IMR-90 (cell line): Measurements from ENCODE around the gene NOXA1. TPM values are rescaled to one million over a fixed set of nuclear protein-coding genes. Genes with fewer than 3 reads are reported as not detected.
A peak's percentile ranks its signal among the peaks of the same experiment; 100 is the strongest.

Experiments
- ATAC-seq: fragments of 200-7000 bp; cut with Tn5 transposase; 2 replicates; pipeline ENCODE4 v1.9.1; 2020; ENCODE audit warnings: low read depth, mild to moderate bottlenecking, moderate library complexity
- BruUV-seq: library from RNA; stranded (reverse); fragments of 400-500 nt; replicated peaks from 2 replicates; lab custom pipeline; 2021; lab: Mats Ljungman, UMichigan
- CTCF ChIA-PET: fragments of 300-600 bp; formaldehyde crosslinking; extraction: SDS; loops from one replicate; lab custom pipeline; 2021; ENCODE audit warnings: antibody characterized with exemption; lab: Yijun Ruan, JAX
- POLR2A ChIA-PET: fragments of 300-600 bp; sonication (Branson Sonifier 250); formaldehyde crosslinking; loops from one replicate; lab custom pipeline; 2022; ENCODE audit warnings: antibody characterized with exemption; ENCODE audit not compliant: unreplicated experiment; lab: Charles Lee
- DNase-seq: peaks from one replicate; pipeline ENCODE4 v3.0.0; 2013
- H2AFZ ChIP-seq: replicated peaks from 2 replicates; pipeline ENCODE3; 2013; ENCODE audit warnings: low read length, mild to moderate bottlenecking; ENCODE audit not compliant: poor library complexity
- H2AK5ac ChIP-seq: 2 replicates; pipeline ENCODE4 v1.6.1; 2013; ENCODE audit warnings: low read depth, low read length, inconsistent platforms
- H2AK9ac ChIP-seq: replicated peaks from 2 replicates; pipeline ENCODE3; 2013; ENCODE audit warnings: mild to moderate bottlenecking, low read depth, low read length, moderate library complexity; ENCODE audit not compliant: poor library complexity
- H2BK120ac ChIP-seq: 2 replicates; pipeline ENCODE4 v1.6.1; 2013; ENCODE audit warnings: low read depth, low read length, inconsistent platforms
- H2BK15ac ChIP-seq: 3 replicates; pipeline ENCODE4 v1.6.1; 2013; ENCODE audit warnings: low read depth, low read length, inconsistent platforms
- H2BK20ac ChIP-seq: 2 replicates; pipeline ENCODE4 v1.6.1; 2013; ENCODE audit warnings: low read depth, mild to moderate bottlenecking, inconsistent platforms, low read length, moderate library complexity
- H2BK5ac ChIP-seq: 2 replicates; pipeline ENCODE4 v1.6.1; 2013; ENCODE audit warnings: mild to moderate bottlenecking, low read depth, low read length, inconsistent platforms; ENCODE audit not compliant: poor library complexity, severe bottlenecking
- H3K14ac ChIP-seq: replicated peaks from 2 replicates; pipeline ENCODE4 v1.6.1; 2013; ENCODE audit warnings: low read depth, low read length, inconsistent platforms
- H3K18ac ChIP-seq: 2 replicates; pipeline ENCODE4 v1.6.1; 2013; ENCODE audit warnings: low read depth, low read length, control low read depth
- H3K23ac ChIP-seq: 2 replicates; pipeline ENCODE4 v1.6.1; 2013; ENCODE audit warnings: low read depth, low read length, inconsistent platforms
- H3K27ac ChIP-seq: 2 replicates; pipeline ENCODE4 v1.5.1; 2013; ENCODE audit warnings: mild to moderate bottlenecking, control low read depth, low read length; ENCODE audit not compliant: insufficient read depth
- H3K27me3 ChIP-seq: 2 replicates; pipeline ENCODE4 v1.6.1; 2013; ENCODE audit warnings: low read length; ENCODE audit not compliant: control insufficient read depth, insufficient read depth
- H3K36me3 ChIP-seq: 2 replicates; pipeline ENCODE4 v1.6.1; 2013; ENCODE audit warnings: low read length, mixed read lengths; ENCODE audit not compliant: control insufficient read depth, insufficient read depth
- H3K4ac ChIP-seq: 2 replicates; pipeline ENCODE4 v1.6.1; 2013; ENCODE audit warnings: low read depth, low read length, inconsistent platforms
- H3K4me1 ChIP-seq: 2 replicates; pipeline ENCODE4 v1.6.1; 2013; ENCODE audit warnings: low read length, mixed read lengths; ENCODE audit not compliant: control insufficient read depth, insufficient read depth
- H3K4me2 ChIP-seq: 2 replicates; pipeline ENCODE4 v1.6.1; 2013; ENCODE audit warnings: low read depth, mild to moderate bottlenecking, control low read depth, low read length, moderate library complexity
- H3K4me3 ChIP-seq: 2 replicates; pipeline ENCODE4 v1.5.1; 2013; ENCODE audit warnings: low read depth, mild to moderate bottlenecking, control low read depth, low read length, moderate library complexity; ENCODE audit not compliant: insufficient read depth
- H3K56ac ChIP-seq: 2 replicates; pipeline ENCODE4 v1.6.1; 2013; ENCODE audit warnings: low read length, inconsistent platforms; ENCODE audit not compliant: insufficient read depth; ENCODE audit errors: extremely low read depth
- H3K79me1 ChIP-seq, 2 experiments: 2 replicates each; pipeline ENCODE4 v1.6.1; 2013; ENCODE audit warnings: low read length in 2 of 2, inconsistent platforms in 1 of 2, low read depth in 1 of 2
- H3K9ac ChIP-seq: 2 replicates; pipeline ENCODE4 v1.6.1; 2013; ENCODE audit warnings: low read depth, low read length, control low read depth
- H3K9me1 ChIP-seq: 2 replicates; pipeline ENCODE4 v1.6.1; 2013; ENCODE audit warnings: low read length, inconsistent platforms; ENCODE audit not compliant: insufficient read depth
- H3K9me3 ChIP-seq: 2 replicates; pipeline ENCODE4 v1.6.1; 2013; ENCODE audit warnings: low read length; ENCODE audit not compliant: control insufficient read depth, insufficient read depth
- H4K20me1 ChIP-seq: 2 replicates; pipeline ENCODE4 v1.6.1; 2013; ENCODE audit warnings: low read length, inconsistent platforms; ENCODE audit not compliant: insufficient read depth
- H4K5ac ChIP-seq: 2 replicates; pipeline ENCODE4 v1.6.1; 2013; ENCODE audit warnings: mild to moderate bottlenecking, low read depth, low read length, control low read depth
- H4K8ac ChIP-seq, 2 experiments: 2 replicates each; pipeline ENCODE4 v1.6.1; 2013; ENCODE audit warnings: low read depth in 2 of 2, low read length in 2 of 2, control low read depth in 1 of 2, inconsistent platforms in 1 of 2
- H4K91ac ChIP-seq: 2 replicates; pipeline ENCODE4 v1.6.1; 2013; ENCODE audit warnings: low read depth, low read length, inconsistent platforms; ENCODE audit not compliant: insufficient read depth
- CEBPB ChIP-seq: IDR thresholded peaks from 2 replicates; pipeline ENCODE4 v1.6.1; 2012; ENCODE audit warnings: low read depth, low read length, improper control_type of control experiment
- CHD1 ChIP-seq: IDR thresholded peaks from 2 replicates; pipeline ENCODE4 v1.6.1; 2012; ENCODE audit warnings: low read depth, low read length, improper control_type of control experiment
- MAFK ChIP-seq: IDR thresholded peaks from 2 replicates; pipeline ENCODE4 v1.6.1; 2012; ENCODE audit warnings: low read depth, low read length, improper control_type of control experiment
- MAZ ChIP-seq: IDR thresholded peaks from 2 replicates; pipeline ENCODE4 v1.6.1; 2012; ENCODE audit warnings: low read depth, mild to moderate bottlenecking, low read length, improper control_type of control experiment, moderate library complexity, borderline replicate concordance
- MXI1 ChIP-seq: IDR thresholded peaks from 2 replicates; pipeline ENCODE4 v1.6.1; 2012; ENCODE audit warnings: low read depth, mild to moderate bottlenecking, low read length, moderate library complexity, borderline replicate concordance
- NFE2L2 ChIP-seq: fragments of 150-350 bp; IDR thresholded peaks from 2 replicates; pipeline ENCODE4 v1.6.1; 2016; ENCODE audit warnings: low read depth, mild to moderate bottlenecking, low read length
- POLR2A ChIP-seq: IDR thresholded peaks from 2 replicates; pipeline ENCODE4 v1.6.1; 2012; ENCODE audit warnings: mild to moderate bottlenecking, low read depth, low read length
- RAD21 ChIP-seq: IDR thresholded peaks from 2 replicates; pipeline ENCODE4 v1.6.1; 2012; ENCODE audit warnings: low read length, improper control_type of control experiment
- RCOR1 ChIP-seq: IDR thresholded peaks from 2 replicates; pipeline ENCODE4 v1.6.1; 2012; ENCODE audit warnings: mild to moderate bottlenecking, low read length, improper control_type of control experiment; ENCODE audit not compliant: insufficient replicate concordance
- RFX5 ChIP-seq: IDR thresholded peaks from 2 replicates; pipeline ENCODE4 v1.8.0; 2012; ENCODE audit warnings: low read depth, mild to moderate bottlenecking, low read length, moderate library complexity
- SMC3 ChIP-seq: fragments of 150-350 bp; IDR thresholded peaks from 2 replicates; pipeline ENCODE4 v1.6.1; 2016; ENCODE audit warnings: low read depth, mild to moderate bottlenecking, antibody characterized with exemption, low read length, moderate library complexity
- WGBS, 2 experiments: methylation state at CpG; one replicate each; pipeline versions ENCODE4 v1.1.5 to v1.1.7; 2013; ENCODE audit warnings: missing lambda C conversion rate in 2 of 2; ENCODE audit not compliant: insufficient read length in 1 of 2; ENCODE audit errors: extremely low coverage in 2 of 2; 5-methylcytosine and 5-hydroxymethylcytosine counted together
- dilution Hi-C: fragments of 300-500 bp; cut with HindIII; formaldehyde crosslinking; loops from one replicate; pipeline ENCODE4 v1.14.3; 2018; ENCODE audit warnings: low sequenced_read_pairs; ENCODE audit not compliant: unreplicated experiment
- in situ Hi-C: fragments of 300-500 bp; cut with MboI; formaldehyde crosslinking; loops from 3 replicates; pipeline ENCODE4 v1.14.3; 2019; ENCODE audit warnings: low sequenced_read_pairs, inconsistent platforms, mixed read lengths
- intact Hi-C: fragments of 100-400 bp; cut with micrococcal nuclease; formaldehyde crosslinking; loops from 2 replicates; pipeline ENCODE4 v1.10.0; 2022
- polyA plus RNA-seq, 3 experiments: library from polyadenylated mRNA; depleted of rRNA; stranded (reverse); fragments of >200 nt; gene quantifications; 2 replicates each; pipeline ENCODE4 v1.2.3, GENCODE V29; 2012; ENCODE audit warnings: low replicate concordance in 1 of 3
- total RNA-seq: library from RNA; depleted of rRNA; stranded (reverse); fragments of >200 nt; gene quantifications from 2 replicates; pipeline ENCODE4 v1.2.3, GENCODE V29; 2012
- TF ChIP-seq, protein P1 (sequence below): fragments of 150-350 bp; IDR thresholded peaks from 2 replicates; pipeline ENCODE4 v1.6.1; 2016; ENCODE audit warnings: low read depth, mild to moderate bottlenecking, low read length, moderate library complexity, borderline replicate concordance
- TF ChIP-seq, protein P2 (sequence below): conservative IDR thresholded peaks from 2 replicates; pipeline ENCODE4 v1.5.1; 2012; ENCODE audit warnings: mild to moderate bottlenecking, low read depth, low read length, improper control_type of control experiment
- TF ChIP-seq, protein P3 (sequence below): fragments of 150-350 bp; IDR thresholded peaks from 2 replicates; pipeline ENCODE4 v1.6.1; 2017; ENCODE audit warnings: mild to moderate bottlenecking, antibody characterized with exemption, low read length, low read depth

The NOXA1 gene
- total and polyA plus RNA-seq, 2 of the 4 experiments (the other 2 are of a cell fraction), result 0.17 TPM; not detected in 1

DNA sequence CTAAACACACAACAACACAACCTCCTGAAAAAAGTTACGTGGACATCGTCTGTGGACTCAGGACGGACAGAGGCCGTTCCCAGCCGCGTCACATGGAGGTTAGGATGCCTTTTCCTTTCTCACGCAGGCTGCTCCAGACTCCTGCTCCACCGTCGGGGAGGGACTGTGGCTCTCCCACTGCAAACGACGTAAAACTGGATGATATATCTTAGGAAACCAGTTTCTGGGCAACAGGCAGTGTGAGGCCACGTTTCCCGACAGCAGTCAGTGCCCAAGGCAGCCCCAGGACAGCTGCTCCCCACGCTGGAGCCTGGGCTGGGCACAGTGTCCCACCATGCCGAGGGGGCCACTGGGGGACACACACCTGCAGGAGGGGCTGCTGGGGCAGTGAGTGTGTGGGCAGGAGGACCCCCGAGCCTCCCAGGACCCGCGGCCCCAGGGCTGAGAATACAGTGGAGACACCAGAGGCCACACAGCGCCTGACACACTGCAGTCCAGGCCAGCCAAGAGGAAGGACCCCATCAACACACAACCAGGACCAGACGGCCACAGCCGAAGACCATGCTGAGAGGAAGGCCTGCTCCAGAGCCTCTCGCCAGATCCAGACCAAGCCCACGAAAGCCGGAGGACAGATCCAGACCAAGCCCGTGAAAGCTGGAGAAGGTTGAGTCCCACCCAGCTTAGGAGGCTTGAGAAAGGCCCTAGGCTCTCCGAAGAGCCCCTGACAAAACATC, 26.4 kb upstream of the NOXA1 start:
- POLR2A ChIA-PET, result no interaction called here
- CTCF ChIA-PET, result no interaction called here
- TF ChIP-seq MAZ (no peak), RAD21 (no peak), MXI1 (no peak), NFE2L2 (no peak), RFX5 (no peak), POLR2A (no peak), CHD1 (no peak), CEBPB (no peak), MAFK (no peak), SMC3 (no peak), RCOR1 (no peak)
- TF ChIP-seq, protein P1, sequence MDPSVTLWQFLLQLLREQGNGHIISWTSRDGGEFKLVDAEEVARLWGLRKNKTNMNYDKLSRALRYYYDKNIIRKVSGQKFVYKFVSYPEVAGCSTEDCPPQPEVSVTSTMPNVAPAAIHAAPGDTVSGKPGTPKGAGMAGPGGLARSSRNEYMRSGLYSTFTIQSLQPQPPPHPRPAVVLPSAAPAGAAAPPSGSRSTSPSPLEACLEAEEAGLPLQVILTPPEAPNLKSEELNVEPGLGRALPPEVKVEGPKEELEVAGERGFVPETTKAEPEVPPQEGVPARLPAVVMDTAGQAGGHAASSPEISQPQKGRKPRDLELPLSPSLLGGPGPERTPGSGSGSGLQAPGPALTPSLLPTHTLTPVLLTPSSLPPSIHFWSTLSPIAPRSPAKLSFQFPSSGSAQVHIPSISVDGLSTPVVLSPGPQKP, result no peak
- TF ChIP-seq, protein P2, sequence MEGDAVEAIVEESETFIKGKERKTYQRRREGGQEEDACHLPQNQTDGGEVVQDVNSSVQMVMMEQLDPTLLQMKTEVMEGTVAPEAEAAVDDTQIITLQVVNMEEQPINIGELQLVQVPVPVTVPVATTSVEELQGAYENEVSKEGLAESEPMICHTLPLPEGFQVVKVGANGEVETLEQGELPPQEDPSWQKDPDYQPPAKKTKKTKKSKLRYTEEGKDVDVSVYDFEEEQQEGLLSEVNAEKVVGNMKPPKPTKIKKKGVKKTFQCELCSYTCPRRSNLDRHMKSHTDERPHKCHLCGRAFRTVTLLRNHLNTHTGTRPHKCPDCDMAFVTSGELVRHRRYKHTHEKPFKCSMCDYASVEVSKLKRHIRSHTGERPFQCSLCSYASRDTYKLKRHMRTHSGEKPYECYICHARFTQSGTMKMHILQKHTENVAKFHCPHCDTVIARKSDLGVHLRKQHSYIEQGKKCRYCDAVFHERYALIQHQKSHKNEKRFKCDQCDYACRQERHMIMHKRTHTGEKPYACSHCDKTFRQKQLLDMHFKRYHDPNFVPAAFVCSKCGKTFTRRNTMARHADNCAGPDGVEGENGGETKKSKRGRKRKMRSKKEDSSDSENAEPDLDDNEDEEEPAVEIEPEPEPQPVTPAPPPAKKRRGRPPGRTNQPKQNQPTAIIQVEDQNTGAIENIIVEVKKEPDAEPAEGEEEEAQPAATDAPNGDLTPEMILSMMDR, result no peak
- TF ChIP-seq, protein P3, sequence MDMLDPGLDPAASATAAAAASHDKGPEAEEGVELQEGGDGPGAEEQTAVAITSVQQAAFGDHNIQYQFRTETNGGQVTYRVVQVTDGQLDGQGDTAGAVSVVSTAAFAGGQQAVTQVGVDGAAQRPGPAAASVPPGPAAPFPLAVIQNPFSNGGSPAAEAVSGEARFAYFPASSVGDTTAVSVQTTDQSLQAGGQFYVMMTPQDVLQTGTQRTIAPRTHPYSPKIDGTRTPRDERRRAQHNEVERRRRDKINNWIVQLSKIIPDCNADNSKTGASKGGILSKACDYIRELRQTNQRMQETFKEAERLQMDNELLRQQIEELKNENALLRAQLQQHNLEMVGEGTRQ, result no peak

More for the DNA sequence above, 26.4 kb upstream of the NOXA1 start:
- 94% methylated on average over 11 of the region's 26 CpGs; no CpG with 5 or more reads in 1 of the 2 experiments for WGBS, 2 experiments
- Histone ChIP-seq H4K5ac (no peak overlapping the region; the same call in 1 of the 2 replicates), H3K79me1 (no peaks in the 10 kb centered on the region; a peak in 1 of 4 replicates), H3K9ac (peak overlapping the region; percentile 15; the same call in 1 of the 2 replicates), H3K27me3 (no peaks in the 10 kb centered on the region), H3K4me1 (peaks cover 7% of the 10 kb centered on the region), H3K23ac (no peak overlapping the region), H2AK9ac (peak overlapping the region; percentile 7), H2BK20ac (no peak overlapping the region; the same call in 1 of the 2 replicates), H3K56ac (no peak overlapping the region), H3K4me2 (peak overlapping the region; percentile 13; the same call in 1 of the 2 replicates), H2BK15ac (peak overlapping the region; percentile 5; the same call in 1 of the 3 replicates), H2BK5ac (no peak overlapping the region), H3K4me3 (no peak overlapping the region), H3K18ac (no peak overlapping the region; the same call in 1 of the 2 replicates), H2AFZ (peak overlapping the region; percentile 71), H3K9me3 (no peaks in the 10 kb centered on the region), H4K8ac (peak overlapping the region in 1 of 2 experiments; percentile 29; a peak in 2 of 4 replicates), H4K20me1 (no peaks in the 10 kb centered on the region; the same call in 1 of the 2 replicates), H3K27ac (peak overlapping the region; percentile 16), H3K9me1 (0 out of 2 replicates have a peak, but pooled peaks cover 3% of the 10 kb centered on the region), H3K36me3 (peaks cover 4% of the 10 kb centered on the region; the same call in 1 of the 2 replicates), H2BK120ac (peak overlapping the region; percentile 21; the same call in 1 of the 2 replicates), H2AK5ac (peak overlapping the region; percentile 51), H3K4ac (peak overlapping the region; percentile 29; the same call in 1 of the 2 replicates), H3K14ac (0 out of 2 replicates have a peak overlapping the region, but pooled peaks have one; percentile 5), H4K91ac (peak overlapping the region; percentile 25; the same call in 1 of the 2 replicates)
- in situ Hi-C loops, result no loop called here
- ATAC-seq (no peak), DNase-seq (no peak)
- no TSS peak for BruUV-seq
- dilution Hi-C loops, result no loop called here
- intact Hi-C loops, result no loop called here
